Measurements from ENCODE around the gene LSG1. TPM values are rescaled to one million over a fixed set of nuclear protein-coding genes. Genes with fewer than 3 reads are reported as not detected.

LSG1 gene
- total RNA-seq, 4 donors from 2014 or later, result 19.9 to 35.0 (median 32.6) TPM

GRCh38 chr3:194604126-194604525 lies 67.9 kb downstream of the LSG1 start:
- no peak for TF ChIP-seq POLR2A (IDR thresholded peaks at IDR 0.05; ENCODE audit: low read depth)
- TF ChIP-seq CTCF (IDR thresholded peaks at IDR 0.05), result no peak
- TF ChIP-seq POLR2AphosphoS5 (IDR thresholded peaks at IDR 0.05), result no peak
- TF ChIP-seq EP300 (IDR thresholded peaks at IDR 0.05), result no peak
- no peak overlapping the region for H3K4me3 ChIP-seq
- WGBS, result 94% methylated on average over 21 of the region's 22 CpGs
- H3K9me3 ChIP-seq, result no peaks in the 10 kb centered on the region
- no peaks in the 10 kb centered on the region for H3K4me1 ChIP-seq
- H3K36me3 ChIP-seq, result peaks cover 0 to 28% (median 3%) of the 10 kb centered on the region in 4 donors
- DNase-seq (ENCODE audit: extremely low spot score), result no peak
- intact Hi-C loops (cut with DNase I), result no loop called here
- H3K27ac ChIP-seq (replicated peaks in 1 of 4), result no peak overlapping the region
- no peaks in the 10 kb centered on the region for H3K27me3 ChIP-seq

- Histone ChIP-seq H3K27ac (replicated peaks in 1 of 4) (no peak overlapping the region), H3K36me3 (peaks cover 0 to 34% (median 3%) of the 10 kb centered on the region in 4 donors)
- WGBS, result 80% methylated on average over 10 of the region's 10 CpGs
These were observed 69.3 kb downstream of the LSG1 start for GRCh38 chr3:194602669-194603171.

GRCh38 chr3:194598771-194599557 lies 73.0 kb downstream of the LSG1 start:
- TF ChIP-seq EP300 (IDR thresholded peaks at IDR 0.05), result no peak

More at GRCh38 chr3:194602669-194603171, 69.3 kb downstream of the LSG1 start:
- intact Hi-C loops (cut with DNase I), result no loop called here
- no peaks in the 10 kb centered on the region for H3K9me3 ChIP-seq
- DNase-seq (ENCODE audit: extremely low spot score), result no peak
- no peak overlapping the region for H3K4me3 ChIP-seq
- no peaks in the 10 kb centered on the region for H3K4me1 ChIP-seq
- TF ChIP-seq POLR2A (IDR thresholded peaks at IDR 0.05; ENCODE audit: low read depth), result no peak
- TF ChIP-seq EP300 (IDR thresholded peaks at IDR 0.05), result no peak
- TF ChIP-seq CTCF (IDR thresholded peaks at IDR 0.05), result no peak
- TF ChIP-seq POLR2AphosphoS5 (IDR thresholded peaks at IDR 0.05), result no peak
- H3K27me3 ChIP-seq, result no peaks in the 10 kb centered on the region

GRCh38 chr3:194596906-194597305 lies 75.1 kb downstream of the LSG1 start:
- TF ChIP-seq POLR2A (IDR thresholded peaks at IDR 0.05; ENCODE audit: low read depth), result no peak
- TF ChIP-seq CTCF (IDR thresholded peaks at IDR 0.05), result no peak
- TF ChIP-seq POLR2AphosphoS5 (IDR thresholded peaks at IDR 0.05), result no peak
- TF ChIP-seq EP300 (IDR thresholded peaks at IDR 0.05), result no peak
- WGBS, result 91% methylated on average over 5 of the region's 5 CpGs
- Histone ChIP-seq H3K27me3 (no peaks in the 10 kb centered on the region), H3K4me3 (no peak overlapping the region), H3K4me1 (no peaks in the 10 kb centered on the region), H3K9me3 (no peaks in the 10 kb centered on the region), H3K36me3 (peaks cover 0 to 8% (median 0%) of the 10 kb centered on the region in 4 donors), H3K27ac (replicated peaks in 1 of 4) (no peak overlapping the region)
- intact Hi-C loops (cut with DNase I), result no loop called here
- DNase-seq (ENCODE audit: extremely low spot score), result no peak

More at GRCh38 chr3:194598771-194599557, 73.0 kb downstream of the LSG1 start:
- H3K27ac ChIP-seq (replicated peaks in 1 of 4), result no peak overlapping the region
- H3K4me3 ChIP-seq, result no peak overlapping the region
- no peaks in the 10 kb centered on the region for H3K9me3 ChIP-seq
- WGBS, result 86% methylated on average over 25 of the region's 25 CpGs
- H3K27me3 ChIP-seq, result no peaks in the 10 kb centered on the region
- no peaks in the 10 kb centered on the region for H3K4me1 ChIP-seq
- intact Hi-C loops (cut with DNase I), result no loop called here
- no peak for DNase-seq (ENCODE audit: extremely low spot score)
- peaks cover 0 to 14% (median under 1%) of the 10 kb centered on the region in 4 donors for H3K36me3 ChIP-seq
